SJCRH30 (cell line): ENCODE measurements around the gene KCND3. TPM values are rescaled to one million over a fixed set of nuclear protein-coding genes. Genes with fewer than 3 reads are reported as not detected.

Experiments
- total RNA-seq: library from RNA; depleted of rRNA; stranded (reverse); fragments of >200 nt; shearing (Covaris generic); gene quantifications from 2 replicates; pipeline ENCODE4 v1.2.3, GENCODE V29; 2014; rRNA removed

Gene KCND3
- total RNA-seq, 1 experiment from 2014 or later, result 5.1 TPM

Other genes with a start within 250 kb of the KCND3 start
- 28.3 and 32.5 TPM in 2 replicates for gene DDX20, start 233.8 kb downstream of the KCND3 start, total RNA-seq